NOMO-1 treated with DMSO at 0.1 percent for 48 hours (cell line): ENCODE data around the gene HEXIM1.
A peak's percentile ranks its signal among the peaks of the same experiment; 100 is the strongest.

Experiments used
- DNase-seq: peaks from one replicate; lab custom pipeline; 2025; ENCODE audit not compliant: unreplicated experiment; lab: John Stamatoyannopoulos, UW

Gene HEXIM1

GRCh38 chr17:45128989-45129388, 19.3 kb upstream of the HEXIM1 start:
- DNase-seq: no peak

- DNase-seq: no peak
Observed at GRCh38 chr17:45129426-45129939, 18.8 kb upstream of the HEXIM1 start.

- DNase-seq: no peak
Observed at GRCh38 chr17:45129940-45130680, 18.2 kb upstream of the HEXIM1 start.

GRCh38 chr17:45130681-45131615, 17.3 kb upstream of the HEXIM1 start:
- DNase-seq: no peak

- no peak for DNase-seq
Observed at GRCh38 chr17:45131616-45132319, 16.5 kb upstream of the HEXIM1 start.

GRCh38 chr17:45132320-45132571, 16.0 kb upstream of the HEXIM1 start, which contains the start of gene PLCD3:
TSS of gene PLCD3 (minus strand) at chr17:45132515. CDS start at chr17:45132410, 105 bp downstream.
- peak; percentile 45 for DNase-seq

- peak; percentile 80 for DNase-seq
Observed at GRCh38 chr17:45132572-45133463, 15.5 kb upstream of the HEXIM1 start.

GRCh38 chr17:45135192-45135977, 12.9 kb upstream of the HEXIM1 start, which contains the start of gene ACBD4:
TSS of gene ACBD4 (plus strand) at chr17:45135687. CDS start at chr17:45136145, 458 bp downstream.
- peak; percentile 97 for DNase-seq

GRCh38 chr17:45135978-45136791, 12.1 kb upstream of the HEXIM1 start:
- no peak for DNase-seq

GRCh38 chr17:45136846-45137560, 11.3 kb upstream of the HEXIM1 start:
- DNase-seq: no peak

GRCh38 chr17:45137561-45138305, 10.5 kb upstream of the HEXIM1 start:
- DNase-seq: no peak

GRCh38 chr17:45138911-45139532, 9.3 kb upstream of the HEXIM1 start:
- no peak for DNase-seq

GRCh38 chr17:45139533-45139920, 8.7 kb upstream of the HEXIM1 start:
- DNase-seq: no peak

GRCh38 chr17:45143094-45143670, 5.1 kb upstream of the HEXIM1 start:
- DNase-seq: no peak

GRCh38 chr17:45143767-45144198, 4.5 kb upstream of the HEXIM1 start:
- no peak for DNase-seq
